GM21367 (cell line): Measurements from ENCODE around the gene ANKZF1.
"Not testable (repeated sequence)": the region's sequence is repeated elsewhere in the genome, so short reads cannot be mapped to it uniquely, and the experiment has no call there.

Experiments used
- ATAC-seq: cut with Tn5 transposase; IDR thresholded peaks from one replicate; pipeline ENCODE4 v1.9.1; 2021; ENCODE audit not compliant: unreplicated experiment

ANKZF1 gene

DNA sequence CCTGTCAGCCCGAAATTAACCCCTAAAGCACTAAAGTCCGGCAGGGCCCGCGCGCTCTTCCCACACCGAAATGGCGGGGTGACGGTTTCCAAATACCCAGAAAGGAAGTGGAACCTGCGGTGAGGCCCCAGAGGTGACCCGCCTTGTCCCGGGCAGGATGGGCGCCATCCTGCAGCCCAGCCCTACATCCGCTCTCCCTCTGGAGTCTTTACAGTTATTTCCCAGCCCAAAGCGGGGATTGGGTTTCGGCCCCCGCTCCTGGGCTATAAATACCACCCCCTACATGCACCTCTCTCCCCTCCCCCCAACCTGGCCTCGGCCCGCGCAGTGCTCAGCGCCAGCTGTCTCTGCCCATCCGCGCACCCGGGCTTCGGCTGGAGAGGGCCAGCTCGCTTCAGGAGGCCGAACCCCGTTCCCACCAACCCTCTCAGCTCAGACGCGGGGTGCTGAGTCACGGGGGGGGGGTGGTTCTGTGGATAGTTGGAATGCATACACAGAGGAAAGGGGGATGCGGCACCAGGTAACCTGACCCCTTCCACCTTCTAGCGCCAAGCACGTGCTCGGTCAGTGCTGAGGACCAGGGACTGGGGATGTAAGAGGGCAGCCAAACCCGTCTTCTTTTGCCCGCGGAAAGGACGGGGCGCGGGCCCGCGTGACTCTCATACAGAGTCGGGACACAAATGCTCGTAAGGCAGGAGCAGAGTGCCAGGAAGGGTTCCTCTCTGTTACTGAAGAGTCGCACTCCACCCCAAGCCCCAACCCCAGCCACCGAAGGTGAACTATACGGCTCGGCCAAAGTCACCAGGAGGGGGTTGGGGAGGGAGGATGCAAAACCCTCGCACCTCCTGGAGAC lies 23.5 kb downstream of the ANKZF1 start, which contains the start of gene TUBA4B:
TSS of gene TUBA4B (plus strand) at position 344 of the 853 bp plus-strand sequence. CDS start at position 509, 165 bp downstream.
- ATAC-seq: peak; percentile 12

GRCh38 chr2:219253753-219254589 lies 24.4 kb downstream of the ANKZF1 start, which contains the start of gene TUBA4A:
Gene TUBA4A (minus strand): TSS chr2:219253918. CDS start chr2:219253858, 60 bp downstream.
- peak; percentile 32 for ATAC-seq

DNA sequence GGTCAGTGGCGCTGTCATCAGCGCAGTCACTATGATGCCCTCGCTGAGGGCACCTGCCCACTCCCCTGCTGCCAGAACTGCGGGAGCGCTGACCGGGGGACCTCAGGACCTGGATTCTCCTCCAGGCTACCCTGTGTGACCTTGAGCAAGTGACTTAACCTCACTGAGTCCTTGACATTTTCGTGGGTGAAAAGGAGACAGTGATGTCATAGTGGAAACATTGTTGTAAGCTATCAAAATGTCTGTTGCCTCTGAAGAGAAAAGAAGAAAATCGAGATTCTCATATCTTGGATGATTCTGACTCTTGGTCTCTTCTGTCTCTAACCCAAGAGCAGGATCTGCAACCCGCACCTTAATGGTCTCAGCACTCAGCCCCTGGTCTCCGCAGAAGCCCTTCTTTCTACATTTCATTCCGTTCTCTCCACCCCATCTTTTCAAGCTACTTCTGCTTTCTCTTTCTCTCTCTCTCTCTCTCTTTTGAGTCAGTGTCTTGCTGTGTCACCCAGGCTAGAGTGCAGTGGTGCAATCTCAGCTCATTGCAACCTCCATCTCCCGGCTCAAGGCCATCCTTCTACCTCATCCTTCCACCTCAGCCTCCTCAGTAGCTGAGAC lies 25.1 kb downstream of the ANKZF1 start:
- peak; percentile 16 for ATAC-seq

DNA sequence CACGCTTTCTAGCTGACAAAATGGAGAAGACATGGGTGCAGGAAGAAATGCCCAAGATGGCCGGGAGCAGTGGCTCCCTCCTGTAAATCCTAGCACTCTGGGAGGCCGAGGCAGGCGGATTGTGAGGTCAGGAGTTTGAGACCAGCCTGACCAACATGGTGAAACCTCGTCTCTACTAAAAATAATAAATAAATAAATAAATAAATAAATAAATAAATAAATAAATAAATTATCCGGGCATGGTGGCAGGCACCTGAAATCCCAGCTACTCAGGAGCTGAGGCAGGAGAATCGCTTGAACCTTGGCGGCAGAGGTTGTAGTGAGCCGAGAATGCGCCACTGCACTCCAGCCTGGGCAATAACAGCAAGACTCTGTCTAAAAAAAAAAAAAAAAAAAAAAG lies 29.3 kb downstream of the ANKZF1 start:
- ATAC-seq: not testable (repeated sequence)

DNA sequence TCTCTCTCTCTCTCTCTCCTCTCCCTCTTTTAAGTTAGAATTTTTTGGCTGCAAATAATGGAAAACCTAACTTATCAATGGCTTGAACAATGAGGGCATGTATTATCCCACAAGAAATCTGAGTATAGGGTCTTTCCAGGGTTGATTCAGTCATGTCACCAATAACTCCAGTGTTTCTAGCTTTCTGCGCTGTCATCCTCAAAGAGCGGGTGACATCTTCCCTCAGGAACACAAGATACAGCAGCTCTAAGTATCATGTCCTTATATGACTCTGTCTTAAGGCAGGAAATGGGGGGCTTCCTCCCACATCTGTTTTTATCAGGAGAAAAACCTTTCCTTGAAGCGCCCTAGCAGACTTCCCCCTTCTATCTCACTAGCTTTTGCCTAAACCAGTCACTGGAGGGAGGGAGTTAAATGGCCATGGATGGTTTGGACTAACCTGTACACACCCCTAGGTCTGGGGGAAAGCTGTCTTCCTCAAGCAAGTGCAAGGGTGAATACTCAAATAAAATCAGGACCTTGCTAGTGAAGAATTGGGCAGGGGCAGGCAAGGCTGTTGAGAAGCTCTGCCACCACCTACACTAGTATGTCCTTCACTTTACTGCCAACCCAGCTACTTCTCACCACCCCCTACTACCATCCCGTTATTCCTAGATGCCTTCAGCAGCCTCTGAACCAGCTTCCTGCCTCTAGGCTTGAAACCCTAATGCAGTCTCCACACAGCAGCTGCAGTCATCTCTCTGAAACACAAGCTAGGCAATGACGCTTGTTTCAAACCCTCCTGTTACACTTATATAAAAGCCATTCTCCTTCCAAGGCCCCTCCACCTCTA lies 31.6 kb downstream of the ANKZF1 start:
- ATAC-seq: no peak

DNA sequence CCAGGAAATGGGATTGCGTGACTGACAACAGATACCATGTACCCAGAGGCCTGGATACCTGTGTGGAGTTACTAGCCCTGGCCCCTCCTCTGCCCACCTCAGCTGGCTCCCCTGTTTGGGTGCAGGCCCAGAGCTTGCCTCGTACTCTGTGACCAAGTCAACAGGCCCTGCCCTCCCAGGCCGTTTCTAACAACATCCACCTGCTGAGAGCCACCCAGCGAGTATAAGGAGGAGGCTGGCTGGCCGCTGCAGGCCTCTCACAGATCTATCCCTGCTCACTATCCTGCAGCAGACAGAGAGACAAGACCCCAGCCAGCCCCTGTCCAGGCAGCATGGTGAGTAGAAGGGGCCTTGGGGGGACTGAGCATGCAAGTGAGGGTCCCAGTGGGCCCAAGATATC lies 36.6 kb downstream of the ANKZF1 start:
- ATAC-seq: no peak

- no peak for ATAC-seq
These were observed 37.3 kb downstream of the ANKZF1 start for GRCh38 chr2:219266886-219267285.

DNA sequence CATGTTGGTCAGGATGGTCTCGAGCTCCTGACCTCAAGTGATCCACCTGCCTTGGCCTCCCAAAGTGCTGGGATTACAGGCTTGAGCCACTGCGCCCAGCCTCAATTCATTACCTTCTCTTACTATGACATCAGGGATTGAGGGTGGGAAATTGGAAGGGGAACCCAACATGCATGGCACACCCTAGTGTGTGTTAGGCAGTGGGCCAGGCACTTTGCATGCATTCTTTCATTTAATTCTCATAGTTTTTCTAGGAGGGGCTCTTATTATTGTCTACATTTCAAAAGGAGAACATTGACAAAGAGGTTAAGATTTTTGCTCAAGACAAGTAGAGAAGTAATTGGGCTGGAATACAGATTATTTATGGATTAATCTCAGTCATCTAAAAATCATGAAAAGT lies 38.7 kb downstream of the ANKZF1 start:
- no peak for ATAC-seq

DNA sequence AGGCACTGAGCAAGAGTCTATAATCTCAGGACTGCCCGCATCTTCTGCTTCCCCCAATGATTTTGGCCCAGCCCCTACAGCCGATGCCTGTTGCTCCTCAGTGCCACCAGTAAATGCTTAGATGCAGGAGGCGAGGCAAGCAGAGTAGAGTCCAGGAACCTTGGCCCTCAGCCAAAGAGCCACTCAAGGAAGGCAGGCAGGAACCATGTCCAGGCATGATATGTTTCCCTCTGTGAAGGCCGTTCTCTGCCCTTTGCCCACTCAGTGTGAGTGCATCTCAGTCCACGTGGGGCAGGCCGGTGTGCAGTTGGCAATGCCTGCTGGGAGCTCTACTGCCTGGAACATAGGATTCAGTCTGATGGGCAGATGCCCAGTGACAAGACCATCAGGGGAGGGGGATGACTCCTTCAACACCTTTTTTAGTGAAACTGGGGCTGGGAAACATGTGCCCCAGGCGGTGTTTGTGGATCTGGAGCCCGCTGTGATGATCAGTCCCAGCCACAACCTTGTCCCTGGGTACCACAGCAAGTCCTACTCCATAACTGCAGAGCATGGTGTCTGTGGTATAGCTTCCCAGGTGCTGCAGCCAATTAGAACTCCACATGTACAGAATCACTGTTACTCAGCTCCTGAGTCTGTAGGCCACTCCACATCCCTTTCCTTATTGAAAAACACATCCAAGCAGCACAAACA lies 39.9 kb downstream of the ANKZF1 start:
- no peak for ATAC-seq

DNA sequence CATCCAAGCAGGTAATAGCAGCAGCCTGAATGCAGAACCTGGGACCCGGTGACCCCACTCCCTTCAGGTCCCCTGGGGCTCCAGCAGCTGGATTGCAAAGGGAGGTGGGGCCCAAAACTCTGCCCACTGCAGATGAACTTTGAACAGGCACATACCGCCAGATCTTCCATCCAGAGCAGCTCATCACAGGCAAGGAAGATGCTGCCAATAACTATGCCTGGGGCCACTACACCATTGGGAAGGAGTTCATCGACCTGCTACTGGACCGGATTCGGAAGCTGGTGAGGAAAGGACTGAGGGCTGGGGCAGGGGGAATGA lies 40.4 kb downstream of the ANKZF1 start:
- no peak for ATAC-seq

DNA sequence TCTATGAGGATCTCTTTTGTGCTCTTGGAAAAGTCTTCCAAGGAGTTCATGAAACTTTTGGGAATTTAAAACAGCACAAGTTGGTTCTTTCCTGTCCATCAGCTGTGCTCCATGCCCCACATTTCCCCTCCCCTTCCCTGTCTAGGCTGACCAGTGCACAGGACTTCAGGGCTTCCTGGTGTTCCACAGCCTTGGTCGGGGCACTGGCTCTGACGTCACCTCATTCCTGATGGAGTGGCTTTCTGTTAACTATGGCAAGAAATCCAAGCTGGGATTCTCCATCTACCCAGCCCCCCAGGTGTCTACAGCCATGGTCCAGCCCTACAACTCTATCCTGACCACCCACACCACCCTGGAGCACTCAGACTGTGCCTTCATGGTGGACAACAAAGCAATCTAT lies 41.4 kb downstream of the ANKZF1 start:
- no peak for ATAC-seq

- ATAC-seq: no peak
These were observed 42.8 kb downstream of the ANKZF1 start for GRCh38 chr2:219272356-219272755.

DNA sequence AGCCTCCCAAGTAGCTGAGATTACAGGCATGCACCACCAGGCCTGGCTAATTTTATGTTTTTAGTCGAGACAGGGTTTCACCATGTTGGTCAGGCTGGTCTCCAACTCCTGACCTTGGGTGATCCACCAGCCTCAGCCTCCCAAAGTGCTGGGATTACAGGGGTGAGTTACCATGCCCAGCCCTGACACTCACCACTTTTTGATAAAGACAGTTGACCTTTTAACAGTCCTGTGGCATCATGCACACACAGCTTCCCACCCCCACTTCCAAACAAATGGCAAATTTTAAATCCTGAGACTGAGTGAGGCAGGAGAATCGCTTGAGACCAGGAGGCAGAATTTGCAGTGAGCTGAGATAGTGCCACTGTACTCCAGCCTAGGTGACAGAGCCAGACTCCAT lies 43.4 kb downstream of the ANKZF1 start:
- ATAC-seq: no peak

DNA sequence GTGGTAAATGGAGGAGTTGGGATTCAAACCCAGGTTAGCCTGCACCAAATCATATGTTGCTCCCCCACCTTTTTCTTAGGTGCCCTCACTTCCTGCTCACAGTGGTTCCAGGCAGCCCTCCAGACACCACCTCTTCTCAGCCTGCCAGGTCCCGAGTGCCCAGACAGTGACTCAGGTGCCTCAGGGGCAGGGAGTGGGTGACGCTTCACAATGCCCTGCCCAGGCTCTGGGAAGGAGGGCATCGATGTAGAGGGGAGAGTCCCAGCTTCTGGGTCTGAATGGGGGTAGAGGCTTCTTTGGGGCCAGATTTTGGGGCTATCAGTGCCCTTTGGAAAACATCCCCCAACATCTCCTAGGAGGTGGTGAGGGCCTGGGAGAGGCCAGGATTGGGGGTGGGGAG lies 44.3 kb downstream of the ANKZF1 start:
- no peak for ATAC-seq

- no peak for ATAC-seq
These were observed 44.8 kb downstream of the ANKZF1 start for GRCh38 chr2:219274361-219274921.

- peak; percentile 18 for ATAC-seq
These were observed 48.4 kb downstream of the ANKZF1 start for GRCh38 chr2:219277703-219278654.

GRCh38 chr2:219278655-219279150 lies 49.1 kb downstream of the ANKZF1 start:
- no peak for ATAC-seq

- ATAC-seq: peak; percentile 80
These were observed 49.7 kb downstream of the ANKZF1 start, which contains the start of gene DNAJB2 for GRCh38 chr2:219279151-219279915. Gene DNAJB2 (plus strand): TSS chr2:219279366. CDS start chr2:219279834, 468 bp downstream.
